HCT116 (cell line): ENCODE data around the gene OSBP2. TPM values are rescaled to one million over a fixed set of nuclear protein-coding genes. Genes with fewer than 3 reads are reported as not detected.

Experiments
- ATAC-seq: fragments of 200-7000 bp; cut with Tn5 transposase; 2 replicates; pipeline ENCODE4 v1.9.1; 2020; ENCODE audit warnings: mild to moderate bottlenecking, moderate library complexity
- BruUV-seq: library from RNA; stranded (reverse); fragments of 400-500 nt; replicated peaks from 2 replicates; lab custom pipeline; 2021; lab: Mats Ljungman, UMichigan
- CTCF ChIA-PET: fragments of 300-600 bp; sonication (Branson Sonifier 250); formaldehyde crosslinking; loops from one replicate; lab custom pipeline; 2021; ENCODE audit warnings: antibody characterized with exemption; lab: Charles Lee
- POLR2A ChIA-PET: fragments of 300-600, 350-600 bp; sonication (Branson Sonifier 250); formaldehyde crosslinking; loops from one replicate; lab custom pipeline; 2021; ENCODE audit warnings: antibody characterized with exemption; lab: Charles Lee
- RAD21 ChIA-PET, 2 experiments: fragments of 300-600 bp; sonication (Branson Sonifier 250); formaldehyde crosslinking; loops; one replicate each; lab custom pipeline; 2023; ENCODE audit warnings: low total read pairs in 2 of 2; ENCODE audit not compliant: uncharacterized antibody in 2 of 2, unreplicated experiment in 2 of 2, low non-redundant PET in 1 of 2; lab: Charles Lee
- DNase-seq: peaks from one replicate; pipeline ENCODE4 v3.0.0-alpha.2; 2010; ENCODE audit warnings: low read depth, low spot score
- H2AFZ ChIP-seq: fragments of 200-600 bp; shearing (Covaris generic), sonication (generic); 2 replicates; pipeline ENCODE4 v1.6.1; 2017; ENCODE audit warnings: low read depth, mixed run types, mixed read lengths, antibody characterized with exemption, low read length; ENCODE audit not compliant: poor library complexity, severe bottlenecking
- H3K27ac ChIP-seq: 2 replicates; pipeline ENCODE4 v1.5.1; 2012; ENCODE audit warnings: low read depth, low read length
- H3K27me3 ChIP-seq: fragments of 200-600 bp; sonication (generic); 2 replicates; pipeline ENCODE4 v1.6.1; 2016; ENCODE audit warnings: mixed run types, low read length, mixed read lengths; ENCODE audit not compliant: insufficient read depth
- H3K36me3 ChIP-seq, 2 experiments: fragments of 200-500 bp in 1 of 2; fragments of 200-600 bp in 1 of 2; sonication (Bioruptor generic) in 1 of 2; sonication (generic) in 1 of 2; 2 replicates each; pipeline versions ENCODE4 v1.5.1 to v1.6.1; 2014 to 2016; ENCODE audit warnings: low read length in 2 of 2, inconsistent platforms in 1 of 2, mixed read lengths in 1 of 2, mixed run types in 1 of 2; ENCODE audit not compliant: insufficient read depth in 2 of 2, control insufficient read depth in 1 of 2
- H3K4me1 ChIP-seq, 2 experiments: fragments of 200-600 bp in 1 of 2; sonication (generic) in 1 of 2; 2 replicates each; pipeline versions ENCODE4 v1.5.1 to v1.6.1; 2012 to 2017; ENCODE audit warnings: low read length in 2 of 2, inconsistent platforms in 1 of 2, mild to moderate bottlenecking in 1 of 2, mixed read lengths in 1 of 2, mixed run types in 1 of 2, moderate library complexity in 1 of 2; ENCODE audit not compliant: insufficient read depth in 2 of 2, control insufficient read depth in 1 of 2
- H3K4me2 ChIP-seq: fragments of 200-600 bp; sonication (generic); 2 replicates; pipeline ENCODE4 v1.6.1; 2017; ENCODE audit warnings: mixed run types, low read length, mixed read lengths
- H3K4me3 ChIP-seq, 2 experiments: fragments of 200-600 bp in 1 of 2; sonication (generic) in 1 of 2; replicated peaks in 1 of 2; 2 replicates each; pipeline ENCODE4 v1.5.1; 2011 to 2016; ENCODE audit warnings: low read length in 2 of 2, control low read depth in 1 of 2, low read depth in 1 of 2, mild to moderate bottlenecking in 1 of 2, mixed read lengths in 1 of 2, mixed run types in 1 of 2
- H3K79me2 ChIP-seq: fragments of 200-600 bp; sonication (generic); 2 replicates; pipeline ENCODE4 v1.6.1; 2017; ENCODE audit warnings: mild to moderate bottlenecking, mixed run types, low read length, moderate library complexity, mixed read lengths; ENCODE audit not compliant: insufficient read depth
- H3K9ac ChIP-seq: fragments of 200-600 bp; sonication (generic); 2 replicates; pipeline ENCODE4 v1.6.1; 2016; ENCODE audit warnings: low read length, mixed read lengths
- H3K9me2 ChIP-seq: fragments of 200-600 bp; sonication (generic), shearing (Covaris generic); 2 replicates; pipeline ENCODE4 v1.6.1; 2017; ENCODE audit warnings: mixed run types, mild to moderate bottlenecking, moderate library complexity; ENCODE audit not compliant: insufficient read depth
- H3K9me3 ChIP-seq, 2 experiments: fragments of 200-500 bp in 1 of 2; fragments of 200-600 bp in 1 of 2; sonication (Bioruptor generic) in 1 of 2; sonication (generic) in 1 of 2; 2 replicates each; pipeline ENCODE4 v1.6.1; 2014 to 2017; ENCODE audit warnings: low read length in 2 of 2, mixed read lengths in 2 of 2, inconsistent platforms in 1 of 2, low read depth in 1 of 2, mild to moderate bottlenecking in 1 of 2, mixed run types in 1 of 2, moderate library complexity in 1 of 2; ENCODE audit not compliant: control insufficient read depth in 1 of 2, insufficient read depth in 1 of 2
- H4K20me1 ChIP-seq: fragments of 200-600 bp; sonication (generic), shearing (Covaris generic); 2 replicates; pipeline ENCODE4 v1.6.1; 2017; ENCODE audit warnings: mixed run types, mild to moderate bottlenecking, moderate library complexity; ENCODE audit not compliant: insufficient read depth
- CBX3 ChIP-seq: IDR thresholded peaks from 2 replicates; pipeline ENCODE4 v1.6.1; 2012; ENCODE audit warnings: low read depth
- CEBPB ChIP-seq: IDR thresholded peaks from 2 replicates; pipeline ENCODE4 v1.6.1; 2012; ENCODE audit warnings: low read depth
- CTCF ChIP-seq, 3 experiments: fragments of 200-600 bp in 1 of 3; sonication (generic) in 1 of 3; IDR thresholded peaks in 2 of 3; conservative IDR thresholded peaks in 1 of 3; 2 replicates each; pipeline ENCODE4 v1.5.1; 2012 to 2017; ENCODE audit warnings: low read depth in 2 of 3, low read length in 2 of 3, antibody characterized with exemption in 1 of 3, borderline replicate concordance in 1 of 3, control low read depth in 1 of 3, mild to moderate bottlenecking in 1 of 3, mixed read lengths in 1 of 3, mixed run types in 1 of 3, moderate library complexity in 1 of 3; ENCODE audit not compliant: insufficient read depth in 1 of 3
- EZH2phosphoT487 ChIP-seq: fragments of 200-600 bp; IDR thresholded peaks from 2 replicates; pipeline ENCODE4 v1.6.1; 2018; ENCODE audit warnings: antibody characterized with exemption, borderline replicate concordance
- FOSL1 ChIP-seq: IDR thresholded peaks from 2 replicates; pipeline ENCODE4 v1.6.1; 2012; ENCODE audit warnings: low read depth
- POLR2AphosphoS5 ChIP-seq: IDR thresholded peaks from 2 replicates; pipeline ENCODE4 v1.6.1; 2011; ENCODE audit warnings: mild to moderate bottlenecking, low read depth, low read length, moderate library complexity
- SIN3A ChIP-seq: IDR thresholded peaks from 2 replicates; pipeline ENCODE4 v1.6.1; 2012; ENCODE audit warnings: low read depth
- SP1 ChIP-seq: IDR thresholded peaks from 2 replicates; pipeline ENCODE4 v1.6.1; 2012; ENCODE audit warnings: low read depth
- TCF7L2 ChIP-seq: IDR thresholded peaks from 2 replicates; pipeline ENCODE4 v1.7.0; 2011; ENCODE audit warnings: borderline replicate concordance, inconsistent platforms; ENCODE audit not compliant: insufficient read depth, insufficient read length; ENCODE audit errors: extremely low read depth
- ZFX ChIP-seq: fragments of 450-650 bp; IDR thresholded peaks from 2 replicates; pipeline ENCODE4 v1.6.1; 2017
- ZNF274 ChIP-seq: fragments of 200-500 bp; sonication (Bioruptor generic); IDR thresholded peaks from 2 replicates; pipeline ENCODE4 v1.6.1; 2014; ENCODE audit warnings: mild to moderate bottlenecking, low read depth, low read length, inconsistent platforms
- intact Hi-C: fragments of 100-400 bp; cut with micrococcal nuclease; formaldehyde crosslinking; loops from 2 replicates; pipeline ENCODE4 v1.10.0; 2022
- total RNA-seq: library from RNA; stranded (reverse); gene quantifications from one replicate; pipeline ENCODE4 v1.2.1, GENCODE V29; 2021; ENCODE audit not compliant: unreplicated experiment
- TF ChIP-seq, protein P1 (sequence below): IDR thresholded peaks from 2 replicates; pipeline ENCODE4 v1.6.1; 2012; ENCODE audit warnings: low read depth
- TF ChIP-seq, protein P2 (sequence below): IDR thresholded peaks from 2 replicates; pipeline ENCODE4 v1.6.1; 2012

The OSBP2 gene
- total RNA-seq, 1 experiment from 2014 or later, result 12.9 TPM

- TF ChIP-seq EZH2phosphoT487, result no peak
Measured at GRCh38 chr22:30864441-30865420, 170.1 kb downstream of the OSBP2 start (continued).

DNA sequence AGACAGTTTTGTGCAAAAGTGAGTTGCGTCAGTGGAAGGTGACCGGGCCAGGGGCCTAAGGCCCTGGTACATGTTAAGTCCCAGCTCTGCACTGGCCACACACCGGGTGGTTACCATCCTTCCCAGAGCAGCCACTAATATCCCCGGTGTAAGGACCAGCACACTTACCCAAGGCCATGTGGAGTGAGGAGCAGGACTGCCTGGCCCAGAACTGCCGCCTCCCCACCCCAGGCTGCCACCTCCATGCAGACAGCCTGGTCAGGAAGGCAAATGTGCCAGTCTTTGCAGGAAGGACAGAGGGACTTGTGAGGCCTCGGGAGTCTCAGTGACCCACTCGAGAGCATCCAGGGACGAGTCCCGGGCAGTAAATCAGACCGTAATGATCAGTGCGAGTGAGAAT, 171.0 kb downstream of the OSBP2 start:
- no TSS peak for BruUV-seq
- ChIA-PET POLR2A (no interaction called here), RAD21 (no interaction called here), CTCF (no interaction called here)
- Histone ChIP-seq H4K20me1 (no peaks in the 10 kb centered on the region), H3K9me3 (no peaks in the 10 kb centered on the region), H3K4me3 (no peak overlapping the region), H3K4me2 (no peak overlapping the region), H2AFZ (no peak overlapping the region), H3K9ac (no peak overlapping the region), H3K79me2 (no peaks in the 10 kb centered on the region), H3K9me2 (no peaks in the 10 kb centered on the region), H3K36me3 (no peaks in the 10 kb centered on the region), H3K4me1 (no peaks in the 10 kb centered on the region; a peak in 1 of 4 replicates), H3K27ac (no peak overlapping the region), H3K27me3 (no peaks in the 10 kb centered on the region)
- intact Hi-C loops, result no loop called here
- TF ChIP-seq FOSL1 (no peak), SIN3A (no peak), SP1 (no peak), EZH2phosphoT487 (no peak), ZFX (no peak), CBX3 (no peak), ZNF274 (no peak), CEBPB (no peak), TCF7L2 (no peak), POLR2AphosphoS5 (no peak), CTCF (IDR thresholded peaks at IDR 0.05 in 2 of 3, conservative IDR thresholded peaks at IDR 0.05 in 1 of 3; ENCODE audit: borderline replicate concordance in 1 of 3, insufficient read depth in 1 of 3, low read depth in 2 of 3, low read length in 2 of 3) (no peak)
- TF ChIP-seq, protein P1, sequence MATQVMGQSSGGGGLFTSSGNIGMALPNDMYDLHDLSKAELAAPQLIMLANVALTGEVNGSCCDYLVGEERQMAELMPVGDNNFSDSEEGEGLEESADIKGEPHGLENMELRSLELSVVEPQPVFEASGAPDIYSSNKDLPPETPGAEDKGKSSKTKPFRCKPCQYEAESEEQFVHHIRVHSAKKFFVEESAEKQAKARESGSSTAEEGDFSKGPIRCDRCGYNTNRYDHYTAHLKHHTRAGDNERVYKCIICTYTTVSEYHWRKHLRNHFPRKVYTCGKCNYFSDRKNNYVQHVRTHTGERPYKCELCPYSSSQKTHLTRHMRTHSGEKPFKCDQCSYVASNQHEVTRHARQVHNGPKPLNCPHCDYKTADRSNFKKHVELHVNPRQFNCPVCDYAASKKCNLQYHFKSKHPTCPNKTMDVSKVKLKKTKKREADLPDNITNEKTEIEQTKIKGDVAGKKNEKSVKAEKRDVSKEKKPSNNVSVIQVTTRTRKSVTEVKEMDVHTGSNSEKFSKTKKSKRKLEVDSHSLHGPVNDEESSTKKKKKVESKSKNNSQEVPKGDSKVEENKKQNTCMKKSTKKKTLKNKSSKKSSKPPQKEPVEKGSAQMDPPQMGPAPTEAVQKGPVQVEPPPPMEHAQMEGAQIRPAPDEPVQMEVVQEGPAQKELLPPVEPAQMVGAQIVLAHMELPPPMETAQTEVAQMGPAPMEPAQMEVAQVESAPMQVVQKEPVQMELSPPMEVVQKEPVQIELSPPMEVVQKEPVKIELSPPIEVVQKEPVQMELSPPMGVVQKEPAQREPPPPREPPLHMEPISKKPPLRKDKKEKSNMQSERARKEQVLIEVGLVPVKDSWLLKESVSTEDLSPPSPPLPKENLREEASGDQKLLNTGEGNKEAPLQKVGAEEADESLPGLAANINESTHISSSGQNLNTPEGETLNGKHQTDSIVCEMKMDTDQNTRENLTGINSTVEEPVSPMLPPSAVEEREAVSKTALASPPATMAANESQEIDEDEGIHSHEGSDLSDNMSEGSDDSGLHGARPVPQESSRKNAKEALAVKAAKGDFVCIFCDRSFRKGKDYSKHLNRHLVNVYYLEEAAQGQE, result no peak
- TF ChIP-seq, protein P2, sequence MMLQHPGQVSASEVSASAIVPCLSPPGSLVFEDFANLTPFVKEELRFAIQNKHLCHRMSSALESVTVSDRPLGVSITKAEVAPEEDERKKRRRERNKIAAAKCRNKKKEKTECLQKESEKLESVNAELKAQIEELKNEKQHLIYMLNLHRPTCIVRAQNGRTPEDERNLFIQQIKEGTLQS, result no peak
- ATAC-seq, result no peak
- DNase-seq, result no peak
